HepG2 (cell line): ENCODE measurements around the gene CARD9. TPM values are rescaled to one million over a fixed set of nuclear protein-coding genes. Genes with fewer than 3 reads are reported as not detected.

Source experiments
- ATAC-seq: fragments of 200-7000 bp; cut with Tn5 transposase; 3 replicates; pipeline ENCODE4 v1.9.1; 2020; ENCODE audit warnings: mild to moderate bottlenecking, moderate library complexity
- BruUV-seq: library from RNA; stranded (reverse); fragments of 400-500 nt; replicated peaks from 2 replicates; lab custom pipeline; 2021; lab: Mats Ljungman, UMichigan
- CTCF ChIA-PET: fragments of 300-600 bp; formaldehyde crosslinking; extraction: SDS; loops from one replicate; lab custom pipeline; 2021; ENCODE audit warnings: low total read pairs, inconsistent platforms, low intra/inter-chr PET ratio; lab: Yijun Ruan, JAX
- POLR2A ChIA-PET: fragments of 350-600 bp; sonication (Branson Sonifier 250); formaldehyde crosslinking; loops from one replicate; lab custom pipeline; 2020; ENCODE audit warnings: antibody characterized with exemption, inconsistent platforms; lab: Yijun Ruan, JAX
- DNase-seq: peaks from one replicate; pipeline ENCODE4 v3.0.0-alpha.2; 2015; ENCODE audit warnings: low spot score
- FAIRE-seq: peaks from 3 replicates; lab custom pipeline; 2011; peaks lifted over from hg19 to GRCh38; lab: Jason Lieb, UNC
- H2AFZ ChIP-seq: one replicate; pipeline ENCODE4 v1.6.1; 2011; ENCODE audit warnings: low read length, inconsistent platforms
- H3K27ac ChIP-seq: fragments of 300-600 bp; 3 replicates; pipeline ENCODE4 v1.8.0; 2011; ENCODE audit warnings: mixed run types, mild to moderate bottlenecking, mixed read lengths, low read length, inconsistent platforms; ENCODE audit not compliant: insufficient read depth; ENCODE audit errors: extremely low read length
- H3K27me3 ChIP-seq, 2 experiments: fragments of 200-600 bp in 1 of 2; 2 replicates in 1 of 2; 3 replicates in 1 of 2; pipeline versions ENCODE4 v1.6.0 to v1.8.0; 2011; ENCODE audit warnings: low read length in 2 of 2, mild to moderate bottlenecking in 2 of 2, moderate library complexity in 2 of 2, inconsistent platforms in 1 of 2; ENCODE audit not compliant: insufficient read depth in 2 of 2, control insufficient read depth in 1 of 2
- H3K36me3 ChIP-seq, 2 experiments: fragments of 200-600 bp in 1 of 2; replicated peaks in 1 of 2; 2 replicates in 1 of 2; 3 replicates in 1 of 2; pipeline versions ENCODE4 v1.5.1 to v1.8.0; 2011; ENCODE audit warnings: low read length in 2 of 2, inconsistent platforms in 1 of 2; ENCODE audit not compliant: insufficient read depth in 2 of 2, control insufficient read depth in 1 of 2
- H3K4me1 ChIP-seq: 2 replicates; pipeline ENCODE4 v1.5.1; 2012; ENCODE audit warnings: low read length, inconsistent platforms; ENCODE audit not compliant: insufficient read depth
- H3K4me2 ChIP-seq: 2 replicates; pipeline ENCODE4 v1.6.0; 2011; ENCODE audit warnings: low read depth, low read length, inconsistent platforms
- H3K4me3 ChIP-seq, 3 experiments: fragments of 200-600 bp in 1 of 3; sonication (generic), shearing (Covaris generic) in 1 of 3; replicated peaks in 1 of 3; 2 replicates each; pipeline ENCODE4 v1.5.1; 2011 to 2016; ENCODE audit warnings: low read length in 3 of 3, inconsistent platforms in 2 of 3, low read depth in 2 of 3, mild to moderate bottlenecking in 2 of 3, control low read depth in 1 of 3, mixed read lengths in 1 of 3; ENCODE audit not compliant: insufficient read depth in 1 of 3
- H3K79me2 ChIP-seq: one replicate; pipeline ENCODE4 v1.6.1; 2011; ENCODE audit warnings: low read length, inconsistent platforms; ENCODE audit not compliant: insufficient read depth
- H3K9ac ChIP-seq: 2 replicates; pipeline ENCODE4 v1.6.0; 2011; ENCODE audit warnings: mild to moderate bottlenecking, low read depth, low read length, inconsistent platforms; ENCODE audit not compliant: insufficient read depth
- H3K9me3 ChIP-seq: 2 replicates; pipeline ENCODE4 v1.5.1; 2012; ENCODE audit warnings: mild to moderate bottlenecking, low read length
- H4K20me1 ChIP-seq: 2 replicates; pipeline ENCODE4 v1.6.0; 2011; ENCODE audit warnings: inconsistent platforms, mild to moderate bottlenecking, low read length, moderate library complexity; ENCODE audit not compliant: insufficient read depth
- ADNP ChIP-seq: sonication (generic); formaldehyde crosslinking; IDR thresholded peaks from 2 replicates; pipeline ENCODE4 v1.4.0; 2020; ENCODE audit warnings: missing genetic modification reagents
- KMT2A ChIP-seq: sonication (generic); formaldehyde crosslinking; IDR thresholded peaks from 2 replicates; pipeline ENCODE4 v1.4.0; 2020; ENCODE audit warnings: missing genetic modification reagents
- ZBTB1 ChIP-seq: sonication (generic); formaldehyde crosslinking; IDR thresholded peaks from 2 replicates; pipeline ENCODE4 v1.4.0; 2020; ENCODE audit warnings: missing genetic modification reagents, borderline replicate concordance
- ZNF432 ChIP-seq: sonication (generic); formaldehyde crosslinking; IDR thresholded peaks from 2 replicates; pipeline ENCODE4 v1.5.0; 2020; ENCODE audit warnings: missing genetic modification reagents, mild to moderate bottlenecking, borderline replicate concordance
- ZNF589 ChIP-seq: sonication (generic); formaldehyde crosslinking; conservative IDR thresholded peaks from 2 replicates; pipeline ENCODE4 v1.8.0; 2022; ENCODE audit warnings: mild to moderate bottlenecking, moderate library complexity, missing genetic modification reagents
- ZNF615 ChIP-seq: sonication (generic); formaldehyde crosslinking; IDR thresholded peaks from 2 replicates; pipeline ENCODE4 v1.5.0; 2020; ENCODE audit warnings: mild to moderate bottlenecking, missing genetic modification reagents, borderline replicate concordance
- ZNF737 ChIP-seq: sonication (generic); formaldehyde crosslinking; IDR thresholded peaks from 2 replicates; pipeline ENCODE4 v1.5.0; 2020; ENCODE audit warnings: missing genetic modification reagents, mild to moderate bottlenecking, borderline replicate concordance
- ZNF83 ChIP-seq: sonication (generic); formaldehyde crosslinking; IDR thresholded peaks from 2 replicates; pipeline ENCODE4 v1.4.0; 2020; ENCODE audit warnings: missing genetic modification reagents, mild to moderate bottlenecking, borderline replicate concordance
- WGBS: methylation state at CpG from one replicate; pipeline ENCODE4 v1.1.6; 2017; ENCODE audit warnings: low lambda C conversion rate; 5-methylcytosine and 5-hydroxymethylcytosine counted together
- in situ Hi-C: cut with HindIII; loops from 2 replicates; pipeline ENCODE4 v1.10.0; 2017; ENCODE audit warnings: low pct_unique_long_range_greater_than_20kb; ENCODE audit not compliant: extremely low pct_ligation_motif_present
- intact Hi-C: fragments of 100-400 bp; cut with micrococcal nuclease; formaldehyde crosslinking; loops from one replicate; pipeline ENCODE4 v1.10.0; 2022; ENCODE audit not compliant: unreplicated experiment
- polyA plus RNA-seq, 8 experiments: library from polyadenylated mRNA; depleted of rRNA in 3 of 8; stranded (reverse) in 7 of 8; unstranded in 1 of 8; fragments of >200 nt; fragmentation: Illumina TruSeq in 4 of 8; extraction: Trizol in 4 of 8; gene quantifications; 2 replicates each; pipeline versions ENCODE4 v1.2.1 to v1.2.3, GENCODE V29; 2011 to 2016; ENCODE audit warnings: low read depth in 4 of 8, missing spikeins in 1 of 8, mixed read lengths in 1 of 8; ENCODE audit not compliant: insufficient read depth in 1 of 8
- total RNA-seq, 5 experiments: library from RNA; depleted of rRNA; stranded (reverse); fragments of >200 nt; fragmentation: Illumina TruSeq; extraction: Trizol; gene quantifications; 2 replicates each; pipeline ENCODE4 v1.2.3, GENCODE V29; 2016; ENCODE audit warnings: low read depth in 1 of 5
- TF ChIP-seq, protein P1 (sequence below): sonication (generic); formaldehyde crosslinking; IDR thresholded peaks from 2 replicates; pipeline ENCODE4 v1.4.0; 2020; ENCODE audit warnings: missing genetic modification reagents
- TF ChIP-seq, protein P2 (sequence below), 2 experiments: sonication (generic) in 1 of 2; formaldehyde crosslinking in 1 of 2; IDR thresholded peaks; 2 replicates each; pipeline versions ENCODE4 v1.6.1 to v1.9.0; 2014 to 2022; ENCODE audit warnings: antibody characterized with exemption in 1 of 2, borderline replicate concordance in 1 of 2, inconsistent platforms in 1 of 2, low read depth in 1 of 2, missing genetic modification reagents in 1 of 2
- TF ChIP-seq, protein P3 (sequence below): sonication (generic); formaldehyde crosslinking; IDR thresholded peaks from 2 replicates; pipeline ENCODE4 v1.4.0; 2020; ENCODE audit warnings: missing genetic modification reagents

The CARD9 gene
- total and polyA plus RNA-seq, 2 of the 13 experiments (the other 11 are each of a cell fraction or from before 2014, with no cell fraction given) = 3.3 to 7.4 TPM

DNA sequence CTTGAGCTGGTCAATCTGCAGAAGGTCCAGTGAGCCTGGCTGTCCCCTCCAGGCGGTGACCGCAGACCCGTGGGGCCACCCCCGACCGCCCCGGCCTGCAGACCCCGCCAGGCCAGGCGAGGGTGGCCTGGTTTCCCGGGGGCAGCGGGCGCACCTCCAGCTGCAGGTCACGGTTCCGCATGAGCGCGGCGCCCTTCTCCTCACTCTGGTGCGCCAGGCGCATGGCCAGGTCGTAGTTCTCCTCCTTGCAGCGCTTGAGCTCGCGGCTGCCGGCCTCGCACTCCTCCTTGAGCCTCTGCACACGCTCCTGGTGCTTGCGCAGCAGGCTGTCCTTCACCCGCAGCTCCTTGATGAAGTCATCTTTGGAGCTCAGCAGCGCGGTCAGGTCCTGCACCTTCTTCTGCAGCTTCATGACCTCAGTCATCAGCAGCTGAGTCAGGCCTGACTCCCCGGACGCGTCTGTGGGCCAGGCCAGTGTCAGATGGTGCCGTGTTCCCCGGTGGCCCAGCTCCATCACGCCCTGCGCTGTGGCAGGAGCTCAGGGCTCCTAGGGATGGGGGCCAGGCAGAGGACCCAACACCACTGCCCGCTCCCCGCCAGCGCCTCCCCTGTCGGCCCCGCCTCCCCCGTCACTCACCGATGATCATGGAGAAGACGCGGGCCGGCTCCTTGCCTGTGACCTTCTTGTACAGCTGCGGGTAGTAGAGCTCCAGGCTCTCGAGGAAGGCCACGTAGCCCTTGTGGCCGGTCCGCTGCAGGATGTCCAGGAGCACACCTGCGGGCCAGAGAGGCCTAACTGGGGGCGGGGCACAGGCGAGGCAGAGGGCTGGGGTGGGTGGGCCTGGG, 2.6 kb downstream of the CARD9 start (continued):
- TF ChIP-seq, protein P1, sequence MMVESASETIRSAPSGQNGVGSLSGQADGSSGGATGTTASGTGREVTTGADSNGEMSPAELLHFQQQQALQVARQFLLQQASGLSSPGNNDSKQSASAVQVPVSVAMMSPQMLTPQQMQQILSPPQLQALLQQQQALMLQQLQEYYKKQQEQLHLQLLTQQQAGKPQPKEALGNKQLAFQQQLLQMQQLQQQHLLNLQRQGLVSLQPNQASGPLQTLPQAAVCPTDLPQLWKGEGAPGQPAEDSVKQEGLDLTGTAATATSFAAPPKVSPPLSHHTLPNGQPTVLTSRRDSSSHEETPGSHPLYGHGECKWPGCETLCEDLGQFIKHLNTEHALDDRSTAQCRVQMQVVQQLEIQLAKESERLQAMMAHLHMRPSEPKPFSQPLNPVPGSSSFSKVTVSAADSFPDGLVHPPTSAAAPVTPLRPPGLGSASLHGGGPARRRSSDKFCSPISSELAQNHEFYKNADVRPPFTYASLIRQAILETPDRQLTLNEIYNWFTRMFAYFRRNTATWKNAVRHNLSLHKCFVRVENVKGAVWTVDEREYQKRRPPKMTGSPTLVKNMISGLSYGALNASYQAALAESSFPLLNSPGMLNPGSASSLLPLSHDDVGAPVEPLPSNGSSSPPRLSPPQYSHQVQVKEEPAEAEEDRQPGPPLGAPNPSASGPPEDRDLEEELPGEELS (CRISPR knock-in tag) = no peak
- TF ChIP-seq ZNF83 (CRISPR knock-in tag) (no peak), ADNP (no peak)

DNA sequence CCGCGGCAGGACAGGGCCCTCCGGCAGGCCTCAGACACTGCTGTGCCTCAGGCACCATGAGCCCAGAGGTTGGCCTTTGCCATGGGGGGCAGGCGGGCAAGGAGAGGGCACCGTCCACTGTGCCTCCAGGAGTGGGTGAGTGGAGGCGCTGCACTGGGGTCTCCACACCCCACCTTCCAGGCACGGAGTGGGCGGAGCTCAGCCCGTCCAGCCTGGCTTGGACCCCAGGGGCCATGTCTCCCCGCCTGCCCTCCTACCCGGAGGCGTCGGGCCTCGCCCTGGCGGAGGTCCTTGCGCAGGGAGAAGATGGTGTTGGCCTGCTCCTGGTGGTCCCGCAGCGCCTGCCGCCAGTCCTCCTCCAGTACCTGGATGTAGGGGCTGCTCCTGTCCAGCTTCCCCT, 3.4 kb downstream of the CARD9 start:
- intact Hi-C loops = loop anchor here (5.0 kb wide), 1 partner anchor 33 kb away; no protein-coding TSS in a partner anchor
- peaks cover 0 to 2% of the 10 kb centered on the region in 2 experiments; a peak in 1 of 5 replicates for H3K36me3 ChIP-seq
- DNase-seq (no peak), FAIRE-seq (no peak), ATAC-seq (no peak)
- WGBS = 100% methylated on average over 2 of the region's 19 CpGs
- ChIA-PET POLR2A (no interaction called here), CTCF (no interaction called here)
- no peaks in the 10 kb centered on the region for H3K79me2 ChIP-seq
- H3K4me3 ChIP-seq = no peak overlapping the region
- no peaks in the 10 kb centered on the region for H4K20me1 ChIP-seq
- no peaks in the 10 kb centered on the region for H3K9me3 ChIP-seq
- no peak overlapping the region for H3K4me2 ChIP-seq
- in situ Hi-C loops = no loop called here
- no peak overlapping the region for H2AFZ ChIP-seq
- H3K9ac ChIP-seq = no peak overlapping the region
- no peaks in the 10 kb centered on the region; a peak in 1 of 5 replicates for H3K27me3 ChIP-seq
- no peak overlapping the region for H3K27ac ChIP-seq
- no TSS peak for BruUV-seq
- peaks cover 27% of the 10 kb centered on the region for H3K4me1 ChIP-seq
- TF ChIP-seq, protein P2, sequence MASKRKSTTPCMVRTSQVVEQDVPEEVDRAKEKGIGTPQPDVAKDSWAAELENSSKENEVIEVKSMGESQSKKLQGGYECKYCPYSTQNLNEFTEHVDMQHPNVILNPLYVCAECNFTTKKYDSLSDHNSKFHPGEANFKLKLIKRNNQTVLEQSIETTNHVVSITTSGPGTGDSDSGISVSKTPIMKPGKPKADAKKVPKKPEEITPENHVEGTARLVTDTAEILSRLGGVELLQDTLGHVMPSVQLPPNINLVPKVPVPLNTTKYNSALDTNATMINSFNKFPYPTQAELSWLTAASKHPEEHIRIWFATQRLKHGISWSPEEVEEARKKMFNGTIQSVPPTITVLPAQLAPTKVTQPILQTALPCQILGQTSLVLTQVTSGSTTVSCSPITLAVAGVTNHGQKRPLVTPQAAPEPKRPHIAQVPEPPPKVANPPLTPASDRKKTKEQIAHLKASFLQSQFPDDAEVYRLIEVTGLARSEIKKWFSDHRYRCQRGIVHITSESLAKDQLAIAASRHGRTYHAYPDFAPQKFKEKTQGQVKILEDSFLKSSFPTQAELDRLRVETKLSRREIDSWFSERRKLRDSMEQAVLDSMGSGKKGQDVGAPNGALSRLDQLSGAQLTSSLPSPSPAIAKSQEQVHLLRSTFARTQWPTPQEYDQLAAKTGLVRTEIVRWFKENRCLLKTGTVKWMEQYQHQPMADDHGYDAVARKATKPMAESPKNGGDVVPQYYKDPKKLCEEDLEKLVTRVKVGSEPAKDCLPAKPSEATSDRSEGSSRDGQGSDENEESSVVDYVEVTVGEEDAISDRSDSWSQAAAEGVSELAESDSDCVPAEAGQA (IDR thresholded peaks at IDR 0.05; ENCODE audit: low read depth) = no peak
- TF ChIP-seq, protein P2 (CRISPR knock-in tag; IDR thresholded peaks at IDR 0.05; ENCODE audit: borderline replicate concordance) = no peak
- TF ChIP-seq ZNF432 (CRISPR knock-in tag) (no peak), KMT2A (CRISPR knock-in tag) (no peak), ZNF615 (no peak), ZNF737 (CRISPR knock-in tag) (no peak), ZNF589 (no peak), ZBTB1 (CRISPR knock-in tag) (no peak)
- TF ChIP-seq, protein P3, sequence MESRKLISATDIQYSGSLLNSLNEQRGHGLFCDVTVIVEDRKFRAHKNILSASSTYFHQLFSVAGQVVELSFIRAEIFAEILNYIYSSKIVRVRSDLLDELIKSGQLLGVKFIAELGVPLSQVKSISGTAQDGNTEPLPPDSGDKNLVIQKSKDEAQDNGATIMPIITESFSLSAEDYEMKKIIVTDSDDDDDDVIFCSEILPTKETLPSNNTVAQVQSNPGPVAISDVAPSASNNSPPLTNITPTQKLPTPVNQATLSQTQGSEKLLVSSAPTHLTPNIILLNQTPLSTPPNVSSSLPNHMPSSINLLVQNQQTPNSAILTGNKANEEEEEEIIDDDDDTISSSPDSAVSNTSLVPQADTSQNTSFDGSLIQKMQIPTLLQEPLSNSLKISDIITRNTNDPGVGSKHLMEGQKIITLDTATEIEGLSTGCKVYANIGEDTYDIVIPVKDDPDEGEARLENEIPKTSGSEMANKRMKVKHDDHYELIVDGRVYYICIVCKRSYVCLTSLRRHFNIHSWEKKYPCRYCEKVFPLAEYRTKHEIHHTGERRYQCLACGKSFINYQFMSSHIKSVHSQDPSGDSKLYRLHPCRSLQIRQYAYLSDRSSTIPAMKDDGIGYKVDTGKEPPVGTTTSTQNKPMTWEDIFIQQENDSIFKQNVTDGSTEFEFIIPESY (CRISPR knock-in tag) = no peak
